ES-I3 (cell line): ENCODE data around the gene COA8.

Source experiments
- H3K36me3 ChIP-seq: 2 replicates; pipeline ENCODE4 v1.6.1; 2013; ENCODE audit warnings: mild to moderate bottlenecking, low read length, control low read depth, moderate library complexity; ENCODE audit not compliant: insufficient read depth
- H3K4me1 ChIP-seq: 2 replicates; pipeline ENCODE4 v1.6.1; 2013; ENCODE audit warnings: mild to moderate bottlenecking, control low read depth, low read length; ENCODE audit not compliant: insufficient read depth
- H3K9ac ChIP-seq: 2 replicates; pipeline ENCODE4 v1.6.1; 2013; ENCODE audit warnings: low read depth, mild to moderate bottlenecking, low read length, moderate library complexity
- H3K9me3 ChIP-seq: 2 replicates; pipeline ENCODE4 v1.6.1; 2013; ENCODE audit warnings: mild to moderate bottlenecking, low read length, moderate library complexity; ENCODE audit not compliant: control insufficient read depth, insufficient read depth

The COA8 gene

GRCh38 chr14:103546652-103547454 is 15.9 kb upstream of the COA8 start:
- H3K4me1 ChIP-seq = peaks cover 25% of the 10 kb centered on the region; the same call in 1 of the 2 replicates
- H3K36me3 ChIP-seq = no peaks in the 10 kb centered on the region
- no peaks in the 10 kb centered on the region for H3K9me3 ChIP-seq
- no peak overlapping the region for H3K9ac ChIP-seq

- H3K4me1 ChIP-seq = peaks cover 19% of the 10 kb centered on the region; the same call in 1 of the 2 replicates
- H3K36me3 ChIP-seq = no peaks in the 10 kb centered on the region
- H3K9ac ChIP-seq = no peak overlapping the region
- H3K9me3 ChIP-seq = no peaks in the 10 kb centered on the region
Measured at GRCh38 chr14:103547455-103547940, 15.3 kb upstream of the COA8 start.

GRCh38 chr14:103547941-103548462 is 14.8 kb upstream of the COA8 start:
- Histone ChIP-seq H3K9me3 (no peaks in the 10 kb centered on the region), H3K36me3 (no peaks in the 10 kb centered on the region), H3K4me1 (peaks cover 16% of the 10 kb centered on the region; the same call in 1 of the 2 replicates), H3K9ac (no peak overlapping the region)

- no peaks in the 10 kb centered on the region for H3K9me3 ChIP-seq
- H3K9ac ChIP-seq = no peak overlapping the region
- peaks cover 9% of the 10 kb centered on the region; the same call in 1 of the 2 replicates for H3K4me1 ChIP-seq
- no peaks in the 10 kb centered on the region for H3K36me3 ChIP-seq
Measured at GRCh38 chr14:103548463-103549351, 14.1 kb upstream of the COA8 start.

- no peak overlapping the region for H3K9ac ChIP-seq
- peaks cover 2% of the 10 kb centered on the region; the same call in 1 of the 2 replicates for H3K4me1 ChIP-seq
- no peaks in the 10 kb centered on the region for H3K36me3 ChIP-seq
- no peaks in the 10 kb centered on the region for H3K9me3 ChIP-seq
Measured at GRCh38 chr14:103549361-103550311, 13.1 kb upstream of the COA8 start.

- Histone ChIP-seq H3K9ac (no peak overlapping the region), H3K36me3 (no peaks in the 10 kb centered on the region), H3K4me1 (no peaks in the 10 kb centered on the region), H3K9me3 (no peaks in the 10 kb centered on the region)
Measured at GRCh38 chr14:103550451-103551337, 12.1 kb upstream of the COA8 start.

- H3K9me3 ChIP-seq = no peaks in the 10 kb centered on the region
- H3K36me3 ChIP-seq = no peaks in the 10 kb centered on the region
- no peaks in the 10 kb centered on the region for H3K4me1 ChIP-seq
- no peak overlapping the region for H3K9ac ChIP-seq
Measured at GRCh38 chr14:103551338-103551762, 11.4 kb upstream of the COA8 start.

- Histone ChIP-seq H3K36me3 (no peaks in the 10 kb centered on the region), H3K9me3 (no peaks in the 10 kb centered on the region), H3K9ac (no peak overlapping the region)
Measured at GRCh38 chr14:103552011-103552845, 10.5 kb upstream of the COA8 start.

GRCh38 chr14:103552846-103553210 is 9.9 kb upstream of the COA8 start:
- no peaks in the 10 kb centered on the region for H3K4me1 ChIP-seq

More at GRCh38 chr14:103552011-103552845, 10.5 kb upstream of the COA8 start:
- H3K4me1 ChIP-seq = no peaks in the 10 kb centered on the region

GRCh38 chr14:103555559-103556337 is 7.0 kb upstream of the COA8 start:
- Histone ChIP-seq H3K4me1 (no peaks in the 10 kb centered on the region), H3K36me3 (no peaks in the 10 kb centered on the region; the same call in 1 of the 2 replicates), H3K9ac (no peak overlapping the region), H3K9me3 (no peaks in the 10 kb centered on the region)

More at GRCh38 chr14:103552846-103553210, 9.9 kb upstream of the COA8 start:
- no peaks in the 10 kb centered on the region for H3K9me3 ChIP-seq
- H3K9ac ChIP-seq = no peak overlapping the region
- H3K36me3 ChIP-seq = no peaks in the 10 kb centered on the region

GRCh38 chr14:103556946-103557758 is 5.6 kb upstream of the COA8 start:
- H3K9ac ChIP-seq = no peak overlapping the region
- H3K4me1 ChIP-seq = no peaks in the 10 kb centered on the region
- H3K9me3 ChIP-seq = no peaks in the 10 kb centered on the region
- H3K36me3 ChIP-seq = no peaks in the 10 kb centered on the region; the same call in 1 of the 2 replicates
